K562 (cell line): ENCODE results near the gene LIX1L. TPM values are rescaled to one million over a fixed set of nuclear protein-coding genes. Genes with fewer than 3 reads are reported as not detected.

Source experiments
- ATAC-seq: fragments of 200-7000 bp; cut with Tn5 transposase; 3 replicates; pipeline ENCODE4 v1.9.1; 2020; ENCODE audit warnings: moderate library complexity
- BruUV-seq: library from RNA; stranded (reverse); fragments of 400-500 nt; replicated peaks from 2 replicates; lab custom pipeline; 2021; lab: Mats Ljungman, UMichigan
- CTCF ChIA-PET: fragments of 300-600 bp; formaldehyde crosslinking; extraction: SDS; loops from one replicate; lab custom pipeline; 2021; ENCODE audit warnings: low intra/inter-chr PET ratio; lab: Yijun Ruan, JAX
- POLR2A ChIA-PET: fragments of 300-600, 350-650 bp; sonication (Branson Sonifier 250); formaldehyde crosslinking; extraction: SDS; loops from one replicate; lab custom pipeline; 2021; ENCODE audit warnings: antibody characterized with exemption, inconsistent platforms; lab: Yijun Ruan, JAX
- DNase-seq, 4 experiments: peaks; one replicate each; pipeline versions ENCODE4 v3.0.0 to v3.0.0-alpha.2; 2011 to 2018; ENCODE audit warnings: low spot score in 3 of 4, mixed read lengths in 3 of 4; ENCODE audit errors: extremely low read depth in 1 of 4
- FAIRE-seq: peaks from 2 replicates; lab custom pipeline; 2011; peaks lifted over from hg19 to GRCh38; lab: Jason Lieb, UNC
- H2AFZ ChIP-seq: 2 replicates; pipeline ENCODE4 v1.6.0; 2011; ENCODE audit warnings: low read depth, low read length, control low read depth, inconsistent platforms
- H3K27ac ChIP-seq: fragments of 200-600 bp; 3 replicates; pipeline ENCODE4 v1.8.0; 2011; ENCODE audit warnings: low read depth, mild to moderate bottlenecking, control low read depth, inconsistent platforms, low read length, moderate library complexity, mixed read lengths; ENCODE audit errors: extremely low read depth
- H3K27me3 ChIP-seq, 2 experiments: fragments of 300-600 bp in 1 of 2; 2 replicates in 1 of 2; 3 replicates in 1 of 2; pipeline versions ENCODE4 v1.6.0 to v1.8.0; 2011; ENCODE audit warnings: inconsistent platforms in 2 of 2, low read length in 2 of 2, mild to moderate bottlenecking in 1 of 2, mixed read lengths in 1 of 2, moderate library complexity in 1 of 2; ENCODE audit not compliant: control insufficient read depth in 2 of 2, insufficient read depth in 2 of 2
- H3K36me3 ChIP-seq: fragments of 300-600 bp; 3 replicates; pipeline ENCODE4 v1.8.0; 2011; ENCODE audit warnings: mild to moderate bottlenecking, low read length, inconsistent platforms; ENCODE audit not compliant: control insufficient read depth, insufficient read depth
- H3K4me1 ChIP-seq, 2 experiments: fragments of 200-600 bp in 1 of 2; replicated peaks in 1 of 2; 2 replicates in 1 of 2; 3 replicates in 1 of 2; pipeline versions ENCODE4 v1.5.1 to v1.8.0; 2011; ENCODE audit warnings: inconsistent platforms in 2 of 2, low read length in 2 of 2, mild to moderate bottlenecking in 1 of 2, mixed read lengths in 1 of 2, moderate library complexity in 1 of 2; ENCODE audit not compliant: control insufficient read depth in 2 of 2, insufficient read depth in 2 of 2
- H3K4me2 ChIP-seq: 2 replicates; pipeline ENCODE4 v1.6.1; 2011; ENCODE audit warnings: low read length, control low read depth, inconsistent platforms, mixed read lengths; ENCODE audit not compliant: insufficient read depth
- H3K4me3 ChIP-seq: fragments of 200-600 bp; sonication (generic), shearing (Covaris generic); 2 replicates; pipeline ENCODE4 v1.5.1; 2016; ENCODE audit warnings: control low read depth, inconsistent platforms
- H3K79me2 ChIP-seq: fragments of 200-600 bp; 3 replicates; pipeline ENCODE4 v1.8.0; 2011; ENCODE audit warnings: low read length, inconsistent platforms; ENCODE audit not compliant: control insufficient read depth, insufficient read depth
- H3K9ac ChIP-seq, 2 experiments: 2 replicates each; pipeline versions ENCODE4 v1.6.0 to v1.6.1; 2011; ENCODE audit warnings: low read depth in 2 of 2, low read length in 2 of 2, control low read depth in 1 of 2, inconsistent platforms in 1 of 2, mild to moderate bottlenecking in 1 of 2, mixed read lengths in 1 of 2; ENCODE audit not compliant: insufficient read depth in 1 of 2
- H3K9me1 ChIP-seq: one replicate; pipeline ENCODE4 v1.6.0; 2011; ENCODE audit warnings: inconsistent platforms, mild to moderate bottlenecking, low read length, moderate library complexity; ENCODE audit not compliant: control insufficient read depth, insufficient read depth
- H3K9me3 ChIP-seq: replicated peaks from 2 replicates; pipeline ENCODE4 v1.5.1; 2011; ENCODE audit warnings: low read depth, low read length, inconsistent platforms; ENCODE audit not compliant: control insufficient read depth, insufficient read depth
- H4K20me1 ChIP-seq: replicated peaks from 2 replicates; pipeline ENCODE4 v1.6.1; 2011; ENCODE audit warnings: low read length, inconsistent platforms, mixed read lengths; ENCODE audit not compliant: control insufficient read depth, insufficient read depth
- BRCA1 ChIP-seq, 2 experiments: fragments of 450-650 bp in 1 of 2; sonication (generic) in 1 of 2; formaldehyde crosslinking in 1 of 2; IDR thresholded peaks; 2 replicates each; pipeline versions ENCODE4 v1.5.0 to v1.6.1; 2017 to 2020; ENCODE audit warnings: mild to moderate bottlenecking in 1 of 2, missing genetic modification reagents in 1 of 2
- CGGBP1 ChIP-seq: fragments of 250-450 bp; sonication (Bioruptor Pico); IDR thresholded peaks from 2 replicates; pipeline ENCODE4 v1.9.0; 2021; ENCODE audit warnings: mild to moderate bottlenecking
- GTF2E2 ChIP-seq: fragments of 200-800 bp; sonication (Bioruptor generic); IDR thresholded peaks from 2 replicates; pipeline ENCODE4 v1.6.1; 2016; ENCODE audit warnings: missing genetic modification characterization, missing compliant biosample characterization
- KLF13 ChIP-seq: fragments of 450-650 bp; IDR thresholded peaks from 2 replicates; pipeline ENCODE4 v1.6.1; 2016; ENCODE audit warnings: missing genetic modification characterization, low read depth, mild to moderate bottlenecking, missing compliant biosample characterization, moderate library complexity, borderline replicate concordance
- NR2F6 ChIP-seq: fragments of 450-650 bp; formaldehyde crosslinking; IDR thresholded peaks from 2 replicates; pipeline ENCODE4 v1.4.0; 2020; ENCODE audit warnings: mild to moderate bottlenecking
- PCBP2 ChIP-seq: fragments of 200-400 bp; formaldehyde crosslinking; IDR thresholded peaks from 2 replicates; pipeline ENCODE4 v1.6.1; 2018; ENCODE audit warnings: low read length, low read depth, mild to moderate bottlenecking, moderate library complexity; ENCODE audit not compliant: poor library complexity, severe bottlenecking
- SOX6 ChIP-seq: fragments of 450-650 bp; IDR thresholded peaks from 2 replicates; pipeline ENCODE4 v1.6.1; 2014; ENCODE audit warnings: mild to moderate bottlenecking
- YY1 ChIP-seq, 3 experiments: IDR thresholded peaks; 2 replicates each; pipeline ENCODE4 v1.6.1; 2011; ENCODE audit warnings: low read length in 2 of 3, mild to moderate bottlenecking in 2 of 3, moderate library complexity in 2 of 3, borderline replicate concordance in 1 of 3, control low read depth in 1 of 3, low read depth in 1 of 3; ENCODE audit not compliant: insufficient read depth in 3 of 3, insufficient replicate concordance in 2 of 3, control insufficient read depth in 1 of 3, insufficient read length in 1 of 3; ENCODE audit errors: extremely low read depth in 1 of 3
- ZBTB11 ChIP-seq, 3 experiments: fragments of 200-800 bp in 1 of 3; fragments of 250-450 bp in 1 of 3; fragments of 450-650 bp in 1 of 3; sonication (Bioruptor Pico) in 1 of 3; sonication (Bioruptor generic) in 1 of 3; formaldehyde crosslinking in 1 of 3; IDR thresholded peaks; 2 replicates each; pipeline versions ENCODE4 v1.6.1 to v1.8.0; 2016 to 2022; ENCODE audit warnings: mild to moderate bottlenecking in 2 of 3, missing genetic modification characterization in 2 of 3, missing compliant biosample characterization in 1 of 3, moderate library complexity in 1 of 3
- ZNF561 ChIP-seq: fragments of 450-650 bp; formaldehyde crosslinking; conservative IDR thresholded peaks from 2 replicates; pipeline ENCODE4 v1.4.0; 2020; ENCODE audit warnings: mild to moderate bottlenecking, moderate library complexity
- WGBS: fragments of 100-300 bp; shearing (Covaris generic); methylation state at CpG from one replicate; pipeline ENCODE4 v1.1.6; 2016; ENCODE audit warnings: low coverage, mixed read lengths; ENCODE audit not compliant: insufficient coverage; ENCODE audit errors: missing lambda C conversion rate; 5-methylcytosine and 5-hydroxymethylcytosine counted together
- in situ Hi-C: fragments of 300-500 bp; cut with MboI; formaldehyde crosslinking; loops from 4 replicates; pipeline ENCODE4 v1.15.0; 2018; ENCODE audit warnings: inconsistent platforms, mixed read lengths
- intact Hi-C: fragments of 100-400 bp; cut with micrococcal nuclease; formaldehyde crosslinking; loops from 2 replicates; pipeline ENCODE4 v1.14.2; 2022
- polyA plus RNA-seq, 8 experiments: library from polyadenylated mRNA; depleted of rRNA in 4 of 8; stranded (reverse) in 5 of 8; unstranded in 3 of 8; fragments of >200 nt; fragmentation: Nextera tagmentation in 2 of 8; fragmentation: Illumina TruSeq in 1 of 8; extraction: Ambion mirVana in 2 of 8; extraction: Trizol in 1 of 8; gene quantifications; 2 replicates each; pipeline versions ENCODE4 v1.2.1 to v1.2.3, GENCODE V29; 2011 to 2014; ENCODE audit warnings: inconsistent platforms in 1 of 8, missing spikeins in 1 of 8
- total RNA-seq, 7 experiments: library from RNA; depleted of rRNA in 6 of 7; stranded (reverse); fragments of >200 nt in 6 of 7; fragmentation: Illumina TruSeq in 2 of 7; extraction: Trizol in 2 of 7; gene quantifications; 2 replicates each; pipeline versions ENCODE4 v1.2.1 to v1.2.3, GENCODE V29; 2011 to 2021; ENCODE audit warnings: low replicate concordance in 1 of 7
- TF ChIP-seq, protein P1 (sequence below): fragments of 250-450 bp; sonication (Bioruptor Pico); IDR thresholded peaks from 2 replicates; pipeline ENCODE4 v1.5.0; 2020; ENCODE audit warnings: mild to moderate bottlenecking

Gene LIX1L
- total and polyA plus RNA-seq, 9 of the 15 experiments (the other 6 are each of a cell fraction or from before 2014, with no cell fraction given): 4.6 to 26.5 (median 12.5) TPM

- FAIRE-seq (no peak), DNase-seq (no peak), ATAC-seq (no peak)
- in situ Hi-C loops: no loop called here
- no peak overlapping the region for H3K27ac ChIP-seq
- no peaks in the 10 kb centered on the region for H3K79me2 ChIP-seq
- ChIA-PET POLR2A (interaction anchor here (0.6 to 1.9 kb wide), 7 partner anchors 11 to 146 kb away, joined by 3 to 11 read pairs (median 4); partner anchors contain the start of gene PIAS3), CTCF (interaction anchor here (0.6 to 2.6 kb wide), 5 partner anchors 19 to 122 kb away, joined by 3 to 32 read pairs (median 5); partner anchors contain the start of gene ITGA10)
- H3K27me3 ChIP-seq: no peaks in the 10 kb centered on the region
- no TSS peak for BruUV-seq
- H3K36me3 ChIP-seq: no peaks in the 10 kb centered on the region
- WGBS: 25% methylated on average over 1 of the region's 1 CpG
- H3K9me3 ChIP-seq: no peaks in the 10 kb centered on the region
- H2AFZ ChIP-seq: peak overlapping the region; percentile 93
- H3K4me1 ChIP-seq: peaks cover 19 to 28% of the 10 kb centered on the region in 2 experiments
- no peaks in the 10 kb centered on the region for H3K9me1 ChIP-seq
- intact Hi-C loops: loop anchor here (1.0 kb wide), 1 partner anchor 122 kb away; no protein-coding TSS in a partner anchor
- H3K4me2 ChIP-seq: no peak overlapping the region
- H3K9ac ChIP-seq: peak overlapping the region; percentile 29 to 45; a peak in 1 of 4 replicates
- H4K20me1 ChIP-seq: no peaks in the 10 kb centered on the region
- no peak overlapping the region for H3K4me3 ChIP-seq
- TF ChIP-seq SOX6 (no peak), PCBP2 (no peak), GTF2E2 (no peak), ZBTB11 (CRISPR knock-in tag; IDR thresholded peaks at IDR 0.05) (no peak), YY1 (IDR thresholded peaks at IDR 0.05; ENCODE audit: borderline replicate concordance in 1 of 3, control insufficient read depth in 1 of 3, extremely low read depth in 1 of 3, insufficient read depth in 3 of 3, insufficient read length in 1 of 3, insufficient replicate concordance in 2 of 3, low read depth in 1 of 3, low read length in 2 of 3) (no peak), NR2F6 (no peak), BRCA1 (IDR thresholded peaks at IDR 0.05) (no peak), BRCA1 (CRISPR knock-in tag; IDR thresholded peaks at IDR 0.05) (no peak), ZNF561 (CRISPR knock-in tag) (no peak), KLF13 (tag) (no peak), CGGBP1 (no peak)
- TF ChIP-seq, protein P1, sequence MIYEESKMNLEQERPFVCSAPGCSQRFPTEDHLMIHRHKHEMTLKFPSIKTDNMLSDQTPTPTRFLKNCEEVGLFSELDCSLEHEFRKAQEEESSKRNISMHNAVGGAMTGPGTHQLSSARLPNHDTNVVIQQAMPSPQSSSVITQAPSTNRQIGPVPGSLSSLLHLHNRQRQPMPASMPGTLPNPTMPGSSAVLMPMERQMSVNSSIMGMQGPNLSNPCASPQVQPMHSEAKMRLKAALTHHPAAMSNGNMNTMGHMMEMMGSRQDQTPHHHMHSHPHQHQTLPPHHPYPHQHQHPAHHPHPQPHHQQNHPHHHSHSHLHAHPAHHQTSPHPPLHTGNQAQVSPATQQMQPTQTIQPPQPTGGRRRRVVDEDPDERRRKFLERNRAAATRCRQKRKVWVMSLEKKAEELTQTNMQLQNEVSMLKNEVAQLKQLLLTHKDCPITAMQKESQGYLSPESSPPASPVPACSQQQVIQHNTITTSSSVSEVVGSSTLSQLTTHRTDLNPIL: no peak
Measured at GRCh38 chr1:145891143-145891542, 66.7 kb downstream of the LIX1L start.
